Suprapubic skin (tissue), 4 donors: ENCODE data around the gene CCNYL1.

Experiments used
- EP300 ChIP-seq: sonication (generic); formaldehyde crosslinking; IDR thresholded peaks from one replicate; pipeline ENCODE4 v1.6.1; 2017; ENCODE audit warnings: antibody characterized with exemption
- POLR2AphosphoS5 ChIP-seq, 3 donors: sonication (generic); formaldehyde crosslinking; IDR thresholded peaks; one replicate each; pipeline ENCODE4 v1.6.1; 2017; ENCODE audit warnings: antibody characterized with exemption in 3 of 3
- TF ChIP-seq, protein P1 (sequence below), 2 donors: fragments of 200-600 bp in 1 of 2; fragments of 450-650 bp in 1 of 2; sonication (generic) in 1 of 2; IDR thresholded peaks; one replicate each; pipeline ENCODE4 v1.5.1; 2016 to 2019; ENCODE audit warnings: antibody characterized with exemption in 2 of 2, mild to moderate bottlenecking in 1 of 2, moderate library complexity in 1 of 2

DNA sequence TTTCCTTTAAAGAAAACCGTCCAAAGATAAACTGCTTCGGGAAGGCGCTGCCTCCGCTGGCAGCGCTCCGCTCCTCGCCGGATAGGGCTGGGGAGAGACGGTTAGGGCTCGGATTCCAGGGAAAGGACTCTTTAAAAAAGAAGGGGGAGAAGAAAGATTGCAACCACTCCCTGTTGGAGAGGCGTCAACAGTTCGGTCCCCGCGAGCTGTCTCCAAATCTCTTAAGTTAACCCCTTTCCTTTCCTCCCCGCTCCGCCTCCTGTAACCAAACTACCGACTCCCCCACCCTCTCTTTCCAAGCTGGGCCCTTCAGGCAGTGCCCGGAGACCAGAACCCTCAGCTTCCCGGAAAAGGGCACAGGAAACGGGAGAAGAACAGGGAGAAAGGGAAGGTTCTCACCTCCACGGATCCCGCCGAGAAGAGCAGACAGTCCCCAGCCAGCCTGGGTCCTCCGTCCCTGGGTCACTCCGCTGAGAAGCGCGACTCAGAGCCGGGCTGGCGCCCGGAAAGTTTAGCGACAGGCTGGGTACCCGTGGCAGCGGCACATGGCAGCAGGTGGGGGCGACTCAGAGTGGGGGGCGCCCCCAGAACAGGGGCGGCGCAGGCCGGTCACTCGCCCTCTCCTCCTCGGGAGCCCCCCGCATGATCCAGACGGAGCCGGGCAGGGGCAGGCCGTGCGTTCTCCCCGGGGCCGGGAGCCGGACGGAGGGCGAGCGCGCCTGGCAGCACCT, 57.6 kb downstream of the CCNYL1 start:
- TF ChIP-seq, protein P1, sequence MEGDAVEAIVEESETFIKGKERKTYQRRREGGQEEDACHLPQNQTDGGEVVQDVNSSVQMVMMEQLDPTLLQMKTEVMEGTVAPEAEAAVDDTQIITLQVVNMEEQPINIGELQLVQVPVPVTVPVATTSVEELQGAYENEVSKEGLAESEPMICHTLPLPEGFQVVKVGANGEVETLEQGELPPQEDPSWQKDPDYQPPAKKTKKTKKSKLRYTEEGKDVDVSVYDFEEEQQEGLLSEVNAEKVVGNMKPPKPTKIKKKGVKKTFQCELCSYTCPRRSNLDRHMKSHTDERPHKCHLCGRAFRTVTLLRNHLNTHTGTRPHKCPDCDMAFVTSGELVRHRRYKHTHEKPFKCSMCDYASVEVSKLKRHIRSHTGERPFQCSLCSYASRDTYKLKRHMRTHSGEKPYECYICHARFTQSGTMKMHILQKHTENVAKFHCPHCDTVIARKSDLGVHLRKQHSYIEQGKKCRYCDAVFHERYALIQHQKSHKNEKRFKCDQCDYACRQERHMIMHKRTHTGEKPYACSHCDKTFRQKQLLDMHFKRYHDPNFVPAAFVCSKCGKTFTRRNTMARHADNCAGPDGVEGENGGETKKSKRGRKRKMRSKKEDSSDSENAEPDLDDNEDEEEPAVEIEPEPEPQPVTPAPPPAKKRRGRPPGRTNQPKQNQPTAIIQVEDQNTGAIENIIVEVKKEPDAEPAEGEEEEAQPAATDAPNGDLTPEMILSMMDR (IDR thresholded peaks at IDR 0.05): no peak
- no peak for TF ChIP-seq EP300
- TF ChIP-seq POLR2AphosphoS5 (IDR thresholded peaks at IDR 0.05): no peak
